Endothelial cell of umbilical vein (primary cell): ENCODE results near the gene SLAMF1. TPM values are rescaled to one million over a fixed set of nuclear protein-coding genes. Genes with fewer than 3 reads are reported as not detected.

Source experiments
- BruUV-seq: library from RNA; stranded (reverse); fragments of 400-500 nt; replicated peaks from 2 replicates; lab custom pipeline; 2021; lab: Mats Ljungman, UMichigan
- CTCF ChIA-PET: fragments of 300-600, 350-600 bp; sonication (Branson Sonifier 250); formaldehyde crosslinking; loops from one replicate; lab custom pipeline; 2021; ENCODE audit warnings: antibody characterized with exemption, inconsistent platforms; lab: Charles Lee
- POLR2A ChIA-PET: fragments of 300-600, 350-600 bp; sonication (Branson Sonifier 250); formaldehyde crosslinking; loops from one replicate; lab custom pipeline; 2021; ENCODE audit warnings: antibody characterized with exemption, inconsistent platforms; lab: Charles Lee
- DNase-seq: peaks from one replicate; pipeline ENCODE4 v3.0.0-alpha.2; 2011; ENCODE audit warnings: low read depth, low spot score
- FAIRE-seq: peaks from 2 replicates; lab custom pipeline; 2011; peaks lifted over from hg19 to GRCh38; lab: Jason Lieb, UNC
- H2AFZ ChIP-seq: 2 replicates; pipeline ENCODE4 v1.6.0; 2012; ENCODE audit warnings: low read depth, low read length, control low read depth, inconsistent platforms
- H3K27ac ChIP-seq: 2 replicates; pipeline ENCODE4 v1.5.1; 2011; ENCODE audit warnings: low read depth, mild to moderate bottlenecking, control low read depth, low read length, moderate library complexity; ENCODE audit not compliant: insufficient read depth
- H3K27me3 ChIP-seq, 2 experiments: 2 replicates each; pipeline versions ENCODE4 v1.6.0 to v1.6.1; 2011; ENCODE audit warnings: low read length in 2 of 2, mixed read lengths in 1 of 2; ENCODE audit not compliant: control insufficient read depth in 2 of 2, insufficient read depth in 2 of 2
- H3K36me3 ChIP-seq, 2 experiments: 2 replicates in 1 of 2; 3 replicates in 1 of 2; pipeline ENCODE4 v1.5.1; 2011; ENCODE audit warnings: low read length in 2 of 2, mild to moderate bottlenecking in 1 of 2, moderate library complexity in 1 of 2; ENCODE audit not compliant: control insufficient read depth in 2 of 2, insufficient read depth in 2 of 2; ENCODE audit errors: extremely low read depth in 1 of 2
- H3K4me1 ChIP-seq: 3 replicates; pipeline ENCODE4 v1.5.1; 2011; ENCODE audit warnings: mild to moderate bottlenecking, low read length; ENCODE audit not compliant: control insufficient read depth, insufficient read depth; ENCODE audit errors: extremely low read depth
- H3K4me2 ChIP-seq: 2 replicates; pipeline ENCODE4 v1.6.1; 2011; ENCODE audit warnings: low read length, control low read depth, mixed read lengths; ENCODE audit not compliant: insufficient read depth
- H3K4me3 ChIP-seq, 3 experiments: fragments of 200-600 bp in 1 of 3; sonication (generic), shearing (Covaris generic) in 1 of 3; replicated peaks in 1 of 3; 2 replicates each; pipeline ENCODE4 v1.5.1; 2011 to 2016; ENCODE audit warnings: control low read depth in 3 of 3, low read length in 3 of 3, mild to moderate bottlenecking in 2 of 3, inconsistent platforms in 1 of 3, low read depth in 1 of 3, moderate library complexity in 1 of 3; ENCODE audit not compliant: insufficient read depth in 1 of 3
- H3K79me2 ChIP-seq: 2 replicates; pipeline ENCODE4 v1.6.0; 2012; ENCODE audit warnings: low read length, inconsistent platforms; ENCODE audit not compliant: control insufficient read depth, insufficient read depth
- H3K9ac ChIP-seq: replicated peaks from 2 replicates; pipeline ENCODE3; 2011; ENCODE audit warnings: low read length, control low read depth; ENCODE audit not compliant: insufficient read depth; ENCODE audit errors: extremely low read depth
- H3K9me1 ChIP-seq: replicated peaks from 3 replicates; pipeline ENCODE4 v1.6.0; 2011; ENCODE audit warnings: mild to moderate bottlenecking, low read length; ENCODE audit not compliant: control insufficient read depth, insufficient read depth; ENCODE audit errors: extremely low read depth
- H3K9me3 ChIP-seq: replicated peaks from 2 replicates; pipeline ENCODE4 v1.5.1; 2012; ENCODE audit warnings: low read length, inconsistent platforms; ENCODE audit not compliant: control insufficient read depth, insufficient read depth
- H4K20me1 ChIP-seq: replicated peaks from 2 replicates; pipeline ENCODE3; 2011; ENCODE audit warnings: mild to moderate bottlenecking, low read length; ENCODE audit not compliant: control insufficient read depth, insufficient read depth; ENCODE audit errors: extremely low read depth
- EZH2 ChIP-seq: IDR thresholded peaks from 2 replicates; pipeline ENCODE4 v1.6.1; 2012; ENCODE audit warnings: borderline replicate concordance, low read depth, mild to moderate bottlenecking, moderate library complexity, low read length, inconsistent platforms; ENCODE audit not compliant: severe bottlenecking
- FOS ChIP-seq: IDR thresholded peaks from 2 replicates; pipeline ENCODE4 v1.6.1; 2011; ENCODE audit warnings: mild to moderate bottlenecking, low read length, moderate library complexity, borderline replicate concordance; ENCODE audit not compliant: insufficient read depth
- GATA2 ChIP-seq: IDR thresholded peaks from 2 replicates; pipeline ENCODE4 v1.7.0; 2011; ENCODE audit warnings: low read depth, mild to moderate bottlenecking, moderate library complexity, mixed read lengths, low read length; ENCODE audit not compliant: insufficient read length, insufficient read depth
- JUN ChIP-seq: IDR thresholded peaks from 2 replicates; pipeline ENCODE4 v1.6.1; 2011; ENCODE audit warnings: borderline replicate concordance, low read depth; ENCODE audit not compliant: insufficient read length, insufficient read depth
- MYC ChIP-seq: IDR thresholded peaks from one replicate; pipeline ENCODE4 v1.6.1; 2011; ENCODE audit warnings: mild to moderate bottlenecking, low read depth, low read length
- POLR2A ChIP-seq: IDR thresholded peaks from 2 replicates; pipeline ENCODE4 v1.6.1; 2012; ENCODE audit warnings: low read depth, mild to moderate bottlenecking, control low read depth, low read length
- POLR2AphosphoS5 ChIP-seq: IDR thresholded peaks from 2 replicates; pipeline ENCODE4 v1.6.1; 2012; ENCODE audit warnings: low read depth, mild to moderate bottlenecking, control low read depth, low read length, moderate library complexity; ENCODE audit not compliant: insufficient read depth
- dilution Hi-C: fragments of 300-500 bp; cut with MboI; formaldehyde crosslinking; loops from one replicate; pipeline ENCODE4 v1.15.0; 2019; ENCODE audit warnings: low sequenced_read_pairs; ENCODE audit not compliant: extremely low pct_ligation_motif_present
- intact Hi-C: fragments of 100-400 bp; cut with micrococcal nuclease; formaldehyde crosslinking; loops from one replicate; pipeline ENCODE4 v1.10.0; 2022
- polyA plus RNA-seq, 4 experiments: library from polyadenylated mRNA; depleted of rRNA in 3 of 4; stranded (reverse) in 3 of 4; unstranded in 1 of 4; fragments of >200 nt; gene quantifications; 2 replicates each; pipeline versions ENCODE4 v1.2.1 to v1.2.3, GENCODE V29; 2011 to 2012; ENCODE audit warnings: missing spikeins in 1 of 4
- total RNA-seq: library from RNA; stranded (reverse); gene quantifications from 2 replicates; pipeline ENCODE4 v1.2.3, GENCODE V29; 2021
- TF ChIP-seq, protein P1 (sequence below), 2 donors: IDR thresholded peaks; 1 replicate in 1 of 2; 2 replicates in 1 of 2; pipeline ENCODE4 v1.5.1; 2011; ENCODE audit warnings: low read length in 2 of 2, mild to moderate bottlenecking in 2 of 2, moderate library complexity in 2 of 2, control low read depth in 1 of 2, inconsistent platforms in 1 of 2, low read depth in 1 of 2; ENCODE audit not compliant: insufficient read depth in 1 of 2; ENCODE audit errors: extremely low read depth in 1 of 2
- TF ChIP-seq, protein P2 (sequence below): IDR thresholded peaks from 2 replicates; pipeline ENCODE4 v1.6.1; 2011; ENCODE audit not compliant: insufficient read depth, insufficient read length

The SLAMF1 gene
- total and polyA plus RNA-seq, 2 donors (not counting 3 experiments of a cell fraction or from before 2014, with no cell fraction given) = not detected

GRCh38 chr1:160656737-160657136, 9.9 kb upstream of the SLAMF1 start:
- Histone ChIP-seq H3K9me3 (no peaks in the 10 kb centered on the region), H3K27me3 (no peaks in the 10 kb centered on the region), H3K79me2 (no peaks in the 10 kb centered on the region), H3K9ac (no peak overlapping the region), H3K4me2 (no peak overlapping the region), H4K20me1 (no peaks in the 10 kb centered on the region), H3K36me3 (no peaks in the 10 kb centered on the region), H3K4me1 (no peaks in the 10 kb centered on the region), H3K9me1 (no peaks in the 10 kb centered on the region), H2AFZ (no peak overlapping the region), H3K4me3 (no peak overlapping the region), H3K27ac (no peak overlapping the region)
- no TSS peak for BruUV-seq
- FAIRE-seq (no peak), DNase-seq (no peak)
- ChIA-PET CTCF (interaction anchor here (0.7 kb wide), 1 partner anchor 26 kb away, joined by 3 read pairs; no protein-coding TSS in a partner anchor), POLR2A (no interaction called here)
- TF ChIP-seq EZH2 = no peak
- TF ChIP-seq GATA2 = no peak
- TF ChIP-seq POLR2A = no peak
- no peak for TF ChIP-seq FOS
- TF ChIP-seq, protein P1, sequence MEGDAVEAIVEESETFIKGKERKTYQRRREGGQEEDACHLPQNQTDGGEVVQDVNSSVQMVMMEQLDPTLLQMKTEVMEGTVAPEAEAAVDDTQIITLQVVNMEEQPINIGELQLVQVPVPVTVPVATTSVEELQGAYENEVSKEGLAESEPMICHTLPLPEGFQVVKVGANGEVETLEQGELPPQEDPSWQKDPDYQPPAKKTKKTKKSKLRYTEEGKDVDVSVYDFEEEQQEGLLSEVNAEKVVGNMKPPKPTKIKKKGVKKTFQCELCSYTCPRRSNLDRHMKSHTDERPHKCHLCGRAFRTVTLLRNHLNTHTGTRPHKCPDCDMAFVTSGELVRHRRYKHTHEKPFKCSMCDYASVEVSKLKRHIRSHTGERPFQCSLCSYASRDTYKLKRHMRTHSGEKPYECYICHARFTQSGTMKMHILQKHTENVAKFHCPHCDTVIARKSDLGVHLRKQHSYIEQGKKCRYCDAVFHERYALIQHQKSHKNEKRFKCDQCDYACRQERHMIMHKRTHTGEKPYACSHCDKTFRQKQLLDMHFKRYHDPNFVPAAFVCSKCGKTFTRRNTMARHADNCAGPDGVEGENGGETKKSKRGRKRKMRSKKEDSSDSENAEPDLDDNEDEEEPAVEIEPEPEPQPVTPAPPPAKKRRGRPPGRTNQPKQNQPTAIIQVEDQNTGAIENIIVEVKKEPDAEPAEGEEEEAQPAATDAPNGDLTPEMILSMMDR (IDR thresholded peaks at IDR 0.05; ENCODE audit: extremely low read depth in 1 of 2, insufficient read depth in 1 of 2, low read depth in 1 of 2, low read length in 2 of 2) = no peak
- TF ChIP-seq, protein P2, sequence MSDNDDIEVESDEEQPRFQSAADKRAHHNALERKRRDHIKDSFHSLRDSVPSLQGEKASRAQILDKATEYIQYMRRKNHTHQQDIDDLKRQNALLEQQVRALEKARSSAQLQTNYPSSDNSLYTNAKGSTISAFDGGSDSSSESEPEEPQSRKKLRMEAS = no peak
- no peak for TF ChIP-seq POLR2AphosphoS5
- no peak for TF ChIP-seq MYC
- TF ChIP-seq JUN = no peak
- dilution Hi-C loops (no loop called here), intact Hi-C loops (no loop called here)
